ENCODE results near the gene PKM. TPM values are rescaled to one million over a fixed set of nuclear protein-coding genes. Genes with fewer than 3 reads are reported as not detected.

PKM gene
- total and polyA plus RNA-seq, 4 donors: 12.9 to 61.2 (median 29.7) TPM

- 53% methylated on average over 8 of the region's 8 CpGs for WGBS
- Histone ChIP-seq H3K4me1 (ENCODE audit: control insufficient read depth in 4 of 4, insufficient read depth in 4 of 4, low read length in 3 of 4) (peaks cover 4 to 20% (median 14%) of the 10 kb centered on the region in 4 donors), H3K27ac (ENCODE audit: low read depth in 1 of 2, low read length in 2 of 2) (peak overlapping the region in 1 of 2 donors; percentile 13), H3K27me3 (ENCODE audit: control insufficient read depth in 4 of 4, insufficient read depth in 4 of 4, low read length in 3 of 4) (no peaks in the 10 kb centered on the region), H3K9me3 (ENCODE audit: control insufficient read depth in 4 of 4, low read length in 3 of 4) (no peaks in the 10 kb centered on the region), H3K4me3 (ENCODE audit: low read depth in 1 of 3, low read length in 3 of 3) (no peak overlapping the region), H3K9ac (ENCODE audit: low read depth in 1 of 2, low read length in 2 of 2) (no peak overlapping the region), H3K36me3 (ENCODE audit: control insufficient read depth in 4 of 4, insufficient read depth in 3 of 4, low read depth in 1 of 4, low read length in 3 of 4) (no peaks in the 10 kb centered on the region)
- TF ChIP-seq FOXA2 (IDR thresholded peaks at IDR 0.05): no peak
- no peak for TF ChIP-seq CTCF (IDR thresholded peaks at IDR 0.05; ENCODE audit: low read depth, low read length, missing input control)
- no peak for TF ChIP-seq HNF4G (IDR thresholded peaks at IDR 0.05)
- no peak for TF ChIP-seq SP1 (IDR thresholded peaks at IDR 0.05)
- no peak for TF ChIP-seq RXRA (IDR thresholded peaks at IDR 0.05)
- no peak for TF ChIP-seq YY1 (IDR thresholded peaks at IDR 0.05)
- no peak for DNase-seq (ENCODE audit: low spot score)
Measured at GRCh38 chr15:72227192-72227586, 3.8 kb downstream of the PKM start.

DNA sequence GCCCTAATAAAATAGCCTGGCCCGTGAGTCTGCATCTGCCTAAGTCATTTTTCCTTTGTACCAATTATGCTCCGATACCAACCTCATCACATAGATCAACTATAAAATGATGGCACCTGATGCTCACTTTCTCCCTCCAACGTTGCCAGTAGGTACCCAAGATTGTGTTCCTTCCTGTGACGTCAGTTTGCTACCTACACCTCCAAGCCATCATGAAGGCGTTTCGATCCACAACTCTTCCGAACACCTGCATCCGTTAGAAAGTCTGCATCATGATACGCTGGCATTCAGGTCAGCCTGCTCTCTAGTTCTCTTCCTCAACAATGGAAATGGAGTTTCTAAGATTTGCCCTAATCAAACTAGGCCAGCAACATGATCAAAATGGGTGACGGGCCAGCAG lies 7.7 kb downstream of the PKM start:
- Histone ChIP-seq H3K27me3 (ENCODE audit: control insufficient read depth in 4 of 4, insufficient read depth in 4 of 4, low read length in 3 of 4) (no peaks in the 10 kb centered on the region), H3K9me3 (ENCODE audit: control insufficient read depth in 4 of 4, low read length in 3 of 4) (no peaks in the 10 kb centered on the region), H3K27ac (ENCODE audit: low read depth in 1 of 2, low read length in 2 of 2) (no peak overlapping the region), H3K9ac (ENCODE audit: low read depth in 1 of 2, low read length in 2 of 2) (no peak overlapping the region), H3K4me1 (ENCODE audit: control insufficient read depth in 4 of 4, insufficient read depth in 4 of 4, low read length in 3 of 4) (peaks cover 0 to 2% (median 0%) of the 10 kb centered on the region in 4 donors), H3K4me3 (ENCODE audit: low read depth in 1 of 3, low read length in 3 of 3) (no peak overlapping the region), H3K36me3 (ENCODE audit: control insufficient read depth in 4 of 4, insufficient read depth in 3 of 4, low read depth in 1 of 4, low read length in 3 of 4) (peaks cover 0 to 5% (median 0%) of the 10 kb centered on the region in 4 donors)
- 95% methylated on average over 10 of the region's 10 CpGs for WGBS
- TF ChIP-seq FOXA1 (IDR thresholded peaks at IDR 0.05) (no peak), FOXA2 (IDR thresholded peaks at IDR 0.05) (no peak), NR2F2 (IDR thresholded peaks at IDR 0.05) (no peak), CTCF (IDR thresholded peaks at IDR 0.05; ENCODE audit: low read depth, low read length, missing input control) (no peak), HNF4A (conservative IDR thresholded peaks at IDR 0.05) (no peak), MAX (IDR thresholded peaks at IDR 0.05) (no peak), HNF4G (IDR thresholded peaks at IDR 0.05) (no peak), EGR1 (IDR thresholded peaks at IDR 0.05; ENCODE audit: low read depth in 2 of 2) (no peak), RXRA (IDR thresholded peaks at IDR 0.05) (no peak), TAF1 (conservative IDR thresholded peaks at IDR 0.05) (no peak), JUND (IDR thresholded peaks at IDR 0.05) (no peak), RAD21 (IDR thresholded peaks at IDR 0.05) (no peak)
- TF ChIP-seq, protein P1, sequence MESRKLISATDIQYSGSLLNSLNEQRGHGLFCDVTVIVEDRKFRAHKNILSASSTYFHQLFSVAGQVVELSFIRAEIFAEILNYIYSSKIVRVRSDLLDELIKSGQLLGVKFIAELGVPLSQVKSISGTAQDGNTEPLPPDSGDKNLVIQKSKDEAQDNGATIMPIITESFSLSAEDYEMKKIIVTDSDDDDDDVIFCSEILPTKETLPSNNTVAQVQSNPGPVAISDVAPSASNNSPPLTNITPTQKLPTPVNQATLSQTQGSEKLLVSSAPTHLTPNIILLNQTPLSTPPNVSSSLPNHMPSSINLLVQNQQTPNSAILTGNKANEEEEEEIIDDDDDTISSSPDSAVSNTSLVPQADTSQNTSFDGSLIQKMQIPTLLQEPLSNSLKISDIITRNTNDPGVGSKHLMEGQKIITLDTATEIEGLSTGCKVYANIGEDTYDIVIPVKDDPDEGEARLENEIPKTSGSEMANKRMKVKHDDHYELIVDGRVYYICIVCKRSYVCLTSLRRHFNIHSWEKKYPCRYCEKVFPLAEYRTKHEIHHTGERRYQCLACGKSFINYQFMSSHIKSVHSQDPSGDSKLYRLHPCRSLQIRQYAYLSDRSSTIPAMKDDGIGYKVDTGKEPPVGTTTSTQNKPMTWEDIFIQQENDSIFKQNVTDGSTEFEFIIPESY (IDR thresholded peaks at IDR 0.05): no peak
- TF ChIP-seq, protein P2, sequence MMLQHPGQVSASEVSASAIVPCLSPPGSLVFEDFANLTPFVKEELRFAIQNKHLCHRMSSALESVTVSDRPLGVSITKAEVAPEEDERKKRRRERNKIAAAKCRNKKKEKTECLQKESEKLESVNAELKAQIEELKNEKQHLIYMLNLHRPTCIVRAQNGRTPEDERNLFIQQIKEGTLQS (IDR thresholded peaks at IDR 0.05): no peak
- no peak for DNase-seq (ENCODE audit: low spot score)
